Loucy (cell line): ENCODE results near the gene SDCCAG8.

ENCODE experiments used
- H2AFZ ChIP-seq: fragments of 200-600 bp; sonication (generic); 2 replicates; pipeline ENCODE4 v1.6.0; 2016; ENCODE audit warnings: antibody characterized with exemption, mild to moderate bottlenecking, low read length, moderate library complexity
- H3F3A ChIP-seq: fragments of 200-600 bp; 2 replicates; pipeline ENCODE4 v1.6.0; 2016; ENCODE audit warnings: antibody characterized with exemption, low read depth, mild to moderate bottlenecking
- H3K27me3 ChIP-seq: fragments of 200-600 bp; sonication (generic); 2 replicates; pipeline ENCODE4 v1.6.1; 2014; ENCODE audit warnings: low read length, mild to moderate bottlenecking; ENCODE audit not compliant: insufficient read depth, poor library complexity, severe bottlenecking
- H3K36me3 ChIP-seq: fragments of 200-600 bp; sonication (generic); 2 replicates; pipeline ENCODE4 v1.6.1; 2016; ENCODE audit warnings: low read length; ENCODE audit not compliant: insufficient read depth
- H3K4me1 ChIP-seq: fragments of 200-600 bp; sonication (generic); 2 replicates; pipeline ENCODE4 v1.5.1; 2014; ENCODE audit warnings: low read length, mild to moderate bottlenecking; ENCODE audit not compliant: insufficient read depth, poor library complexity, severe bottlenecking
- H3K4me2 ChIP-seq: fragments of 200-600 bp; sonication (generic); 2 replicates; pipeline ENCODE4 v1.6.0; 2014; ENCODE audit warnings: antibody characterized with exemption, low read length, low read depth, mild to moderate bottlenecking; ENCODE audit not compliant: poor library complexity, severe bottlenecking
- H3K4me3 ChIP-seq: fragments of 200-600 bp; sonication (generic); 2 replicates; pipeline ENCODE4 v1.5.1; 2014; ENCODE audit warnings: low read length, mild to moderate bottlenecking, mixed read lengths; ENCODE audit not compliant: poor library complexity, severe bottlenecking
- H3K79me2 ChIP-seq: fragments of 200-600 bp; sonication (generic); 2 replicates; pipeline ENCODE4 v1.6.1; 2014; ENCODE audit warnings: low read length; ENCODE audit not compliant: insufficient read depth
- H3K9ac ChIP-seq: fragments of 200-600 bp; sonication (generic); 2 replicates; pipeline ENCODE4 v1.6.0; 2014; ENCODE audit warnings: mild to moderate bottlenecking, low read depth, low read length, moderate library complexity; ENCODE audit not compliant: poor library complexity, severe bottlenecking
- H3K9me2 ChIP-seq: fragments of 200-600 bp; sonication (generic); replicated peaks from 2 replicates; pipeline ENCODE4 v1.6.1; 2016; ENCODE audit warnings: low read depth, low read length, mixed read lengths
- H3K9me3 ChIP-seq: fragments of 200-600 bp; sonication (generic); 2 replicates; pipeline ENCODE4 v1.6.1; 2014; ENCODE audit warnings: mild to moderate bottlenecking, antibody characterized with exemption, low read length, low read depth; ENCODE audit not compliant: insufficient read depth
- H4K20me1 ChIP-seq: fragments of 200-600 bp; sonication (generic); 2 replicates; pipeline ENCODE4 v1.6.0; 2014; ENCODE audit warnings: antibody characterized with exemption, low read length, mild to moderate bottlenecking; ENCODE audit not compliant: insufficient read depth, poor library complexity, severe bottlenecking
- EZH2phosphoT487 ChIP-seq: fragments of 200-600 bp; IDR thresholded peaks from 2 replicates; pipeline ENCODE4 v1.6.1; 2018; ENCODE audit warnings: antibody characterized with exemption, mild to moderate bottlenecking, moderate library complexity, borderline replicate concordance
- TF ChIP-seq, protein P1 (sequence below): fragments of 200-600 bp; sonication (generic); conservative IDR thresholded peaks from 2 replicates; pipeline ENCODE4 v1.5.1; 2014; ENCODE audit warnings: mild to moderate bottlenecking, antibody characterized with exemption, low read length

The SDCCAG8 gene

DNA sequence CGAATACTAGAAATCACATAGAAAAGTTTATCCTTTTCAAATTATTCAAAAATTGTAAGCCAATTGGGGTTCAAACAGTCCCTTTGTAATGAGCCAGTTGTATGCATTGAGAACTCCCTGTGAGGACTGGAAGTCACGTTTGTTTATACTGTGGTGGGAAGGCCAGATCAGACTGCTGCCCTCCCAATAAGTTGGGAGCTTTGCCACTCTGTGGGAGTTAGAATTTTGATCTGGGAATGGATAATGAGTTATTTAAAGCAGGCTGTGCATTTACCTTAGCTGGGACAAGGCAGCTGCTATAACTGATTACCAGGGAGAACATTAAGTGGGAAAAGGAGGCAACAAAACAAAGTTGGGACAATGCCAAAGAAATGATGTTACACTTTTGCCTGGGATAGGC, 178.8 kb downstream of the SDCCAG8 start:
- no peaks in the 10 kb centered on the region for H3K9me2 ChIP-seq
- no peaks in the 10 kb centered on the region for H4K20me1 ChIP-seq
- no peaks in the 10 kb centered on the region for H3K27me3 ChIP-seq
- H3K9me3 ChIP-seq, result no peaks in the 10 kb centered on the region
- H3K79me2 ChIP-seq, result no peaks in the 10 kb centered on the region
- H3K4me2 ChIP-seq, result no peak overlapping the region
- H3F3A ChIP-seq, result no peaks in the 10 kb centered on the region
- no peak overlapping the region for H2AFZ ChIP-seq
- H3K4me3 ChIP-seq, result no peak overlapping the region
- H3K36me3 ChIP-seq, result no peaks in the 10 kb centered on the region
- no peak overlapping the region for H3K9ac ChIP-seq
- H3K4me1 ChIP-seq, result peaks cover 6% of the 10 kb centered on the region
- TF ChIP-seq, protein P1, sequence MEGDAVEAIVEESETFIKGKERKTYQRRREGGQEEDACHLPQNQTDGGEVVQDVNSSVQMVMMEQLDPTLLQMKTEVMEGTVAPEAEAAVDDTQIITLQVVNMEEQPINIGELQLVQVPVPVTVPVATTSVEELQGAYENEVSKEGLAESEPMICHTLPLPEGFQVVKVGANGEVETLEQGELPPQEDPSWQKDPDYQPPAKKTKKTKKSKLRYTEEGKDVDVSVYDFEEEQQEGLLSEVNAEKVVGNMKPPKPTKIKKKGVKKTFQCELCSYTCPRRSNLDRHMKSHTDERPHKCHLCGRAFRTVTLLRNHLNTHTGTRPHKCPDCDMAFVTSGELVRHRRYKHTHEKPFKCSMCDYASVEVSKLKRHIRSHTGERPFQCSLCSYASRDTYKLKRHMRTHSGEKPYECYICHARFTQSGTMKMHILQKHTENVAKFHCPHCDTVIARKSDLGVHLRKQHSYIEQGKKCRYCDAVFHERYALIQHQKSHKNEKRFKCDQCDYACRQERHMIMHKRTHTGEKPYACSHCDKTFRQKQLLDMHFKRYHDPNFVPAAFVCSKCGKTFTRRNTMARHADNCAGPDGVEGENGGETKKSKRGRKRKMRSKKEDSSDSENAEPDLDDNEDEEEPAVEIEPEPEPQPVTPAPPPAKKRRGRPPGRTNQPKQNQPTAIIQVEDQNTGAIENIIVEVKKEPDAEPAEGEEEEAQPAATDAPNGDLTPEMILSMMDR, result no peak
- TF ChIP-seq EZH2phosphoT487, result no peak

DNA sequence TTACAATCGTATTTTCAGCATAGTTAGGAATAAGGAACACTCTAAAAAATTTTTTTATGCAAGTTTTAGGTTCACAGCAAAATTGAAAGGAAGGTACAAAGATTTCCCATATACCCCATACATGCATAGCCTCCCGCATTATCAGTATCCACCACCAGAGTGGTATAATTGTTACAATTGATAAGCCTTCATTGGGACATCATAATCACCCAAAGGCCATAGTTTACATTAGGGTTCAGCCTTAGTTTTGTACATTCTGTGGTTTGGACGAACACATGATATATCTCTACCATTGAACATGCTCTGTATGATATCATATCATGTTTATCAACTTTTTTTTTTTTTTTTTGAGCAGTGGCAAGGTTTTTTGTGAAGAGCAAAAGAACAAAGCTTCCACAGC, 180.0 kb downstream of the SDCCAG8 start:
- no peak for TF ChIP-seq EZH2phosphoT487
- TF ChIP-seq, protein P1, result no peak
- Histone ChIP-seq H3K27me3 (no peaks in the 10 kb centered on the region), H3K36me3 (no peaks in the 10 kb centered on the region), H3K79me2 (no peaks in the 10 kb centered on the region), H3F3A (no peaks in the 10 kb centered on the region), H3K4me2 (no peak overlapping the region), H4K20me1 (no peaks in the 10 kb centered on the region), H3K9me2 (no peaks in the 10 kb centered on the region), H2AFZ (no peak overlapping the region), H3K4me1 (peaks cover 6% of the 10 kb centered on the region), H3K9ac (no peak overlapping the region), H3K9me3 (no peaks in the 10 kb centered on the region), H3K4me3 (no peak overlapping the region)

DNA sequence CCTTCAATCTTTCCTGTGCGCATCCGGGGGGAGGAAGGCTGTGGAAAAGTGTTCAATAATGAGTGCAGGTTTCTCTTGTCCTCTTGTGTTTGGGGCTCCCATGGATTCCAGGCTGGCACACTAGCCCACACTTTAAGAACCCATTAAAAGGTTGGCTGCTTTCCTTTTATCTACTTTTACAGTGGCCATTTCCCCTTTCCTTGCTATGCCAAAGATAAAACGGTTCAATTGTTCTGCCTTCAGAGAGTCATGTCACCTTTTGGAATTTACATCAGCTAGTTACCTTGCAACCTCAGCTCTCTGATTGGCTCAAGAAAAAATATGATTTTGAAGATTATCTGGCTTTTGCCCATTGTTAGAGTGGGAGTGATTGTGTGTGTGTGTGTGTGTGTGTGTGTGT, 182.3 kb downstream of the SDCCAG8 start:
- Histone ChIP-seq H3K9ac (no peak overlapping the region), H3K79me2 (no peaks in the 10 kb centered on the region), H3K27me3 (no peaks in the 10 kb centered on the region), H3K4me2 (no peak overlapping the region), H3K4me3 (no peak overlapping the region), H3F3A (no peaks in the 10 kb centered on the region), H3K4me1 (peaks cover 6% of the 10 kb centered on the region), H3K9me3 (no peaks in the 10 kb centered on the region), H4K20me1 (no peaks in the 10 kb centered on the region), H3K36me3 (no peaks in the 10 kb centered on the region), H3K9me2 (no peaks in the 10 kb centered on the region), H2AFZ (no peak overlapping the region)
- no peak for TF ChIP-seq EZH2phosphoT487

DNA sequence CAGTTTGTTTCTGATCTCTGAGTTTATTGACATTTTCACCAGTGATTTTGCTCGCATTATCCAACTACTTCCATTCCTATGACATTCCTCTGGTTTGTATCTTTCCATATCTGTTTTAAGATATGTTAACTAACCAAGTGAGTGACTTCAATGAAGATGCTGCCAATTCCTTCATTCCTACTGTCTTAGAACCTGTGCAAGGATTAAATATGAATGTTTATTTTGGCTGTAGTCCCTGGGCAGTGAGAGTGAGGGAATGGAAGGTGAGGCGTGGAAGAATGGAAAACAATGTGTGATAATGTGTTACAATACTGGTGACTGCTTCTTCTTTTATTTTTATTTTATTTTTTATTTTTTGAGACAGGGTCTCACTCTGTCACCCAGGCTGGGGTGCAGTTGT, 183.0 kb downstream of the SDCCAG8 start:
- H3K9me3 ChIP-seq, result no peaks in the 10 kb centered on the region
- peaks cover 6% of the 10 kb centered on the region for H3K4me1 ChIP-seq
- no peak overlapping the region for H3K4me3 ChIP-seq
- H3K27me3 ChIP-seq, result no peaks in the 10 kb centered on the region
- H3K4me2 ChIP-seq, result no peak overlapping the region
- H4K20me1 ChIP-seq, result no peaks in the 10 kb centered on the region
- no peak overlapping the region for H3K9ac ChIP-seq
- H3K9me2 ChIP-seq, result no peaks in the 10 kb centered on the region
- H3F3A ChIP-seq, result no peaks in the 10 kb centered on the region
- no peaks in the 10 kb centered on the region for H3K36me3 ChIP-seq
- H3K79me2 ChIP-seq, result no peaks in the 10 kb centered on the region
- TF ChIP-seq, protein P1, result no peak
- TF ChIP-seq EZH2phosphoT487, result no peak
- H2AFZ ChIP-seq, result no peak overlapping the region
